Suprapubic skin (tissue), 4 donors: ENCODE measurements around the gene C1orf21. TPM values are rescaled to one million over a fixed set of nuclear protein-coding genes. Genes with fewer than 3 reads are reported as not detected.
A peak's percentile ranks its signal among the peaks of the same experiment; 100 is the strongest.

Experiments
- DNase-seq, 2 donors: peaks; one replicate each; pipeline ENCODE4 v3.0.0-alpha.2; 2019; ENCODE audit warnings: low spot score in 2 of 2
- H3K27ac ChIP-seq: fragments of 200-600 bp; sonication (generic); one replicate; pipeline ENCODE4 v1.5.1; 2019
- H3K27me3 ChIP-seq: fragments of 200-600 bp; sonication (generic); one replicate; pipeline ENCODE4 v1.5.1; 2019
- H3K36me3 ChIP-seq: fragments of 200-600 bp; sonication (generic); one replicate; pipeline ENCODE4 v1.5.1; 2019
- H3K4me1 ChIP-seq: fragments of 200-600 bp; sonication (generic); one replicate; pipeline ENCODE4 v1.5.1; 2019
- H3K4me3 ChIP-seq: fragments of 200-600 bp; sonication (generic); one replicate; pipeline ENCODE4 v1.5.1; 2019; ENCODE audit warnings: mild to moderate bottlenecking
- H3K9me3 ChIP-seq: fragments of 200-600 bp; sonication (generic); one replicate; pipeline ENCODE4 v1.5.1; 2019
- CTCF ChIP-seq, 2 donors: fragments of 200-600 bp in 1 of 2; fragments of 450-650 bp in 1 of 2; sonication (generic) in 1 of 2; IDR thresholded peaks; one replicate each; pipeline ENCODE4 v1.5.1; 2016 to 2019; ENCODE audit warnings: antibody characterized with exemption in 2 of 2, mild to moderate bottlenecking in 1 of 2, moderate library complexity in 1 of 2
- EP300 ChIP-seq: sonication (generic); formaldehyde crosslinking; IDR thresholded peaks from one replicate; pipeline ENCODE4 v1.6.1; 2017; ENCODE audit warnings: antibody characterized with exemption
- POLR2A ChIP-seq, 2 donors: fragments of 450-650 bp; IDR thresholded peaks; one replicate each; pipeline ENCODE4 v1.6.1; 2017; ENCODE audit warnings: antibody characterized with exemption in 2 of 2, mild to moderate bottlenecking in 2 of 2, moderate library complexity in 2 of 2
- POLR2AphosphoS5 ChIP-seq, 3 donors: sonication (generic); formaldehyde crosslinking; IDR thresholded peaks; one replicate each; pipeline ENCODE4 v1.6.1; 2017; ENCODE audit warnings: antibody characterized with exemption in 3 of 3
- WGBS: methylation state at CpG from one replicate; pipeline ENCODE4 v1.1.5; 2018; 5-methylcytosine and 5-hydroxymethylcytosine counted together
- total RNA-seq, 4 donors: library from RNA; depleted of rRNA; stranded (reverse); fragments of >200 nt; gene quantifications; one replicate each; pipeline ENCODE4 v1.1.0, GENCODE V29; 2016

C1orf21 gene
- total RNA-seq, 4 donors from 2014 or later: 73.0 to 95.7 (median 79.2) TPM

- no peaks in the 10 kb centered on the region for H3K9me3 ChIP-seq
- H3K4me3 ChIP-seq: no peak overlapping the region
- H3K36me3 ChIP-seq: no peaks in the 10 kb centered on the region
- no peaks in the 10 kb centered on the region for H3K27me3 ChIP-seq
- 70% methylated on average over 3 of the region's 3 CpGs for WGBS
- no peak overlapping the region for H3K27ac ChIP-seq
- H3K4me1 ChIP-seq: peaks cover 12% of the 10 kb centered on the region
- no peak for DNase-seq
- TF ChIP-seq CTCF (IDR thresholded peaks at IDR 0.05) (no peak), POLR2A (IDR thresholded peaks at IDR 0.05) (no peak), EP300 (no peak), POLR2AphosphoS5 (IDR thresholded peaks at IDR 0.05) (no peak)
Measured at GRCh38 chr1:184383772-184384323, 3.0 kb upstream of the C1orf21 start.

GRCh38 chr1:184385865-184386311, 941 bp upstream of the C1orf21 start:
- DNase-seq: no peak
- TF ChIP-seq POLR2AphosphoS5 (IDR thresholded peaks at IDR 0.05): no peak
- TF ChIP-seq CTCF (IDR thresholded peaks at IDR 0.05): no peak
- no peak for TF ChIP-seq POLR2A (IDR thresholded peaks at IDR 0.05)
- no peak for TF ChIP-seq EP300
- WGBS: 47% methylated on average over 17 of the region's 17 CpGs
- no peaks in the 10 kb centered on the region for H3K27me3 ChIP-seq
- peak overlapping the region; percentile 92 for H3K4me3 ChIP-seq
- H3K36me3 ChIP-seq: no peaks in the 10 kb centered on the region
- peak overlapping the region; percentile 97 for H3K27ac ChIP-seq
- H3K4me1 ChIP-seq: peaks cover 32% of the 10 kb centered on the region
- H3K9me3 ChIP-seq: no peaks in the 10 kb centered on the region

GRCh38 chr1:184387069-184387475, 243 bp downstream of the C1orf21 start:
- H3K27me3 ChIP-seq: no peaks in the 10 kb centered on the region
- H3K9me3 ChIP-seq: no peaks in the 10 kb centered on the region
- no peaks in the 10 kb centered on the region for H3K36me3 ChIP-seq
- peak overlapping the region; percentile 92 for H3K4me3 ChIP-seq
- DNase-seq: no peak
- WGBS: 0% methylated on average over 11 of the region's 40 CpGs
- H3K27ac ChIP-seq: peak overlapping the region; percentile 97
- TF ChIP-seq POLR2AphosphoS5 (IDR thresholded peaks at IDR 0.05): peak in 1 of 3 donors; percentile 51
- TF ChIP-seq EP300: no peak
- peak in 1 of 2 donors; percentile 79 for TF ChIP-seq POLR2A (IDR thresholded peaks at IDR 0.05)
- TF ChIP-seq CTCF (IDR thresholded peaks at IDR 0.05): no peak
- H3K4me1 ChIP-seq: peaks cover 44% of the 10 kb centered on the region

- Histone ChIP-seq H3K36me3 (no peaks in the 10 kb centered on the region), H3K9me3 (no peaks in the 10 kb centered on the region), H3K27me3 (no peaks in the 10 kb centered on the region), H3K4me3 (peak overlapping the region; percentile 92), H3K4me1 (peaks cover 51% of the 10 kb centered on the region), H3K27ac (peak overlapping the region; percentile 97)
- peak; percentile 78 to 82 for DNase-seq
- TF ChIP-seq POLR2A (IDR thresholded peaks at IDR 0.05) (no peak), CTCF (IDR thresholded peaks at IDR 0.05) (no peak), POLR2AphosphoS5 (IDR thresholded peaks at IDR 0.05) (no peak), EP300 (no peak)
- WGBS: under 1% methylated on average over 18 of the region's 43 CpGs
Measured at GRCh38 chr1:184387476-184388318, 868 bp downstream of the C1orf21 start.

GRCh38 chr1:184388319-184388889, 1.6 kb downstream of the C1orf21 start:
- H3K27ac ChIP-seq: peak overlapping the region; percentile 97
- DNase-seq: no peak
- peaks cover 58% of the 10 kb centered on the region for H3K4me1 ChIP-seq
- no peaks in the 10 kb centered on the region for H3K9me3 ChIP-seq
- WGBS: 1% methylated on average over 7 of the region's 7 CpGs
- H3K27me3 ChIP-seq: no peaks in the 10 kb centered on the region
- TF ChIP-seq CTCF (IDR thresholded peaks at IDR 0.05) (no peak), POLR2AphosphoS5 (IDR thresholded peaks at IDR 0.05) (peak in 2 of 3 donors; percentile 22 to 34)
- peak overlapping the region; percentile 92 for H3K4me3 ChIP-seq
- no peaks in the 10 kb centered on the region for H3K36me3 ChIP-seq
